ENCODE measurements around the gene GOLGA2. TPM values are rescaled to one million over a fixed set of nuclear protein-coding genes. Genes with fewer than 3 reads are reported as not detected.

GOLGA2 gene
- total and polyA plus RNA-seq, 2 of the 13 experiments (the other 11 are each of a cell fraction or from before 2014, with no cell fraction given) = 45.3 to 45.8 TPM

DNA sequence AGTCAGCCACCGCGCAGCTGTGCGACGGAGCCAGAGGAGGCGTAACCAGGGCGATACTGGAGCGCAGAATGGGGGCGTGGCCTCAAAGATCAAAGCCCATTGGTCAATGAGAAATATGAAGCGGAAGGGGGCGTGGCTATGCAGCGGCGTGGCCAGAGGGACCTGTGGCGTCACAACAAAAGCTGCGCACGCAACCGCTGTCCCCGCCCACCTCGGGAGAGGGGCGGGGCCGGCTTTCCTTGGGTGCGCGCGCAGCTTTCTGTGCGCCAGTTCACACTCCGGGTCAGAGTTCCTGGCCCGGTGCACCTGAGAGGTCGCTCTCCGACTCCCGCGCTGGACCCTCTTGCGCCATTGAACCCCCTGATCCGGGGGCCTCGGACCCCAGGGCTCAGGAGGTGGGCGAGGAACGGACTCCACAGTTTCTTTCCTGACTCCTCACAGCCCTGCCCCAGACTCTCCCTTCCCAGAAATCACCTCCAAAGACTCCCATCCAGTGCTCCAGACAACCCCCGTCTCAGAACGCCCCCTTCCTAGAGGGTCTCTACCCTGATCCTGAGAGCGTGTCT is 284 bp upstream of the GOLGA2 start, which contains the start of gene SWI5 (continued):
- TF ChIP-seq, protein P1, sequence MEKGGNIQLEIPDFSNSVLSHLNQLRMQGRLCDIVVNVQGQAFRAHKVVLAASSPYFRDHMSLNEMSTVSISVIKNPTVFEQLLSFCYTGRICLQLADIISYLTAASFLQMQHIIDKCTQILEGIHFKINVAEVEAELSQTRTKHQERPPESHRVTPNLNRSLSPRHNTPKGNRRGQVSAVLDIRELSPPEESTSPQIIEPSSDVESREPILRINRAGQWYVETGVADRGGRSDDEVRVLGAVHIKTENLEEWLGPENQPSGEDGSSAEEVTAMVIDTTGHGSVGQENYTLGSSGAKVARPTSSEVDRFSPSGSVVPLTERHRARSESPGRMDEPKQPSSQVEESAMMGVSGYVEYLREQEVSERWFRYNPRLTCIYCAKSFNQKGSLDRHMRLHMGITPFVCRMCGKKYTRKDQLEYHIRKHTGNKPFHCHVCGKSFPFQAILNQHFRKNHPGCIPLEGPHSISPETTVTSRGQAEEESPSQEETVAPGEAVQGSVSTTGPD (CRISPR knock-in tag; IDR thresholded peaks at IDR 0.05) = no peak
- TF ChIP-seq ZNF790 (CRISPR knock-in tag; IDR thresholded peaks at IDR 0.05; ENCODE audit: borderline replicate concordance) (peak; percentile 8; the same call in 1 of the 2 replicates), ZNF33A (CRISPR knock-in tag; IDR thresholded peaks at IDR 0.05; ENCODE audit: borderline replicate concordance) (no peak), ZNF451 (CRISPR knock-in tag; IDR thresholded peaks at IDR 0.05) (peak; percentile 40; the same call in 1 of the 2 replicates), ZFP90 (CRISPR knock-in tag; IDR thresholded peaks at IDR 0.05; ENCODE audit: borderline replicate concordance) (no peak), AKAP8 (CRISPR knock-in tag; IDR thresholded peaks at IDR 0.05) (no peak), ZNF776 (CRISPR knock-in tag; IDR thresholded peaks at IDR 0.05) (peak; percentile 58; the same call in 1 of the 2 replicates), RBFOX2 (IDR thresholded peaks at IDR 0.05; ENCODE audit: low read depth, low read length) (peak; percentile 76), YEATS2 (CRISPR knock-in tag; IDR thresholded peaks at IDR 0.05; ENCODE audit: borderline replicate concordance) (peak; percentile 54; the same call in 1 of the 2 replicates), HDAC2 (CRISPR knock-in tag; IDR thresholded peaks at IDR 0.05) (peak; percentile 49), ZNF747 (CRISPR knock-in tag; IDR thresholded peaks at IDR 0.05; ENCODE audit: borderline replicate concordance) (no peak), ZNF432 (CRISPR knock-in tag; IDR thresholded peaks at IDR 0.05; ENCODE audit: borderline replicate concordance) (no peak), ZFP36L2 (CRISPR knock-in tag; IDR thresholded peaks at IDR 0.05) (no peak), POLR2G (IDR thresholded peaks at IDR 0.05; ENCODE audit: low read depth, low read length) (peak; percentile 97), KDM5B (CRISPR knock-in tag; IDR thresholded peaks at IDR 0.05; ENCODE audit: borderline replicate concordance) (peak; percentile 79; the same call in 1 of the 2 replicates), KLF16 (CRISPR knock-in tag; IDR thresholded peaks at IDR 0.05) (peak in 1 of 2 experiments; percentile 62; a peak in 1 of 4 replicates), ARNT (IDR thresholded peaks at IDR 0.05) (no peak)
- TF ChIP-seq, protein P2, sequence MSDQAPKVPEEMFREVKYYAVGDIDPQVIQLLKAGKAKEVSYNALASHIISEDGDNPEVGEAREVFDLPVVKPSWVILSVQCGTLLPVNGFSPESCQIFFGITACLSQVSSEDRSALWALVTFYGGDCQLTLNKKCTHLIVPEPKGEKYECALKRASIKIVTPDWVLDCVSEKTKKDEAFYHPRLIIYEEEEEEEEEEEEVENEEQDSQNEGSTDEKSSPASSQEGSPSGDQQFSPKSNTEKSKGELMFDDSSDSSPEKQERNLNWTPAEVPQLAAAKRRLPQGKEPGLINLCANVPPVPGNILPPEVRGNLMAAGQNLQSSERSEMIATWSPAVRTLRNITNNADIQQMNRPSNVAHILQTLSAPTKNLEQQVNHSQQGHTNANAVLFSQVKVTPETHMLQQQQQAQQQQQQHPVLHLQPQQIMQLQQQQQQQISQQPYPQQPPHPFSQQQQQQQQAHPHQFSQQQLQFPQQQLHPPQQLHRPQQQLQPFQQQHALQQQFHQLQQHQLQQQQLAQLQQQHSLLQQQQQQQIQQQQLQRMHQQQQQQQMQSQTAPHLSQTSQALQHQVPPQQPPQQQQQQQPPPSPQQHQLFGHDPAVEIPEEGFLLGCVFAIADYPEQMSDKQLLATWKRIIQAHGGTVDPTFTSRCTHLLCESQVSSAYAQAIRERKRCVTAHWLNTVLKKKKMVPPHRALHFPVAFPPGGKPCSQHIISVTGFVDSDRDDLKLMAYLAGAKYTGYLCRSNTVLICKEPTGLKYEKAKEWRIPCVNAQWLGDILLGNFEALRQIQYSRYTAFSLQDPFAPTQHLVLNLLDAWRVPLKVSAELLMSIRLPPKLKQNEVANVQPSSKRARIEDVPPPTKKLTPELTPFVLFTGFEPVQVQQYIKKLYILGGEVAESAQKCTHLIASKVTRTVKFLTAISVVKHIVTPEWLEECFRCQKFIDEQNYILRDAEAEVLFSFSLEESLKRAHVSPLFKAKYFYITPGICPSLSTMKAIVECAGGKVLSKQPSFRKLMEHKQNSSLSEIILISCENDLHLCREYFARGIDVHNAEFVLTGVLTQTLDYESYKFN (CRISPR knock-in tag; conservative IDR thresholded peaks at IDR 0.05) = peak; percentile 26; the same call in 1 of the 2 replicates
- TF ChIP-seq, protein P3, sequence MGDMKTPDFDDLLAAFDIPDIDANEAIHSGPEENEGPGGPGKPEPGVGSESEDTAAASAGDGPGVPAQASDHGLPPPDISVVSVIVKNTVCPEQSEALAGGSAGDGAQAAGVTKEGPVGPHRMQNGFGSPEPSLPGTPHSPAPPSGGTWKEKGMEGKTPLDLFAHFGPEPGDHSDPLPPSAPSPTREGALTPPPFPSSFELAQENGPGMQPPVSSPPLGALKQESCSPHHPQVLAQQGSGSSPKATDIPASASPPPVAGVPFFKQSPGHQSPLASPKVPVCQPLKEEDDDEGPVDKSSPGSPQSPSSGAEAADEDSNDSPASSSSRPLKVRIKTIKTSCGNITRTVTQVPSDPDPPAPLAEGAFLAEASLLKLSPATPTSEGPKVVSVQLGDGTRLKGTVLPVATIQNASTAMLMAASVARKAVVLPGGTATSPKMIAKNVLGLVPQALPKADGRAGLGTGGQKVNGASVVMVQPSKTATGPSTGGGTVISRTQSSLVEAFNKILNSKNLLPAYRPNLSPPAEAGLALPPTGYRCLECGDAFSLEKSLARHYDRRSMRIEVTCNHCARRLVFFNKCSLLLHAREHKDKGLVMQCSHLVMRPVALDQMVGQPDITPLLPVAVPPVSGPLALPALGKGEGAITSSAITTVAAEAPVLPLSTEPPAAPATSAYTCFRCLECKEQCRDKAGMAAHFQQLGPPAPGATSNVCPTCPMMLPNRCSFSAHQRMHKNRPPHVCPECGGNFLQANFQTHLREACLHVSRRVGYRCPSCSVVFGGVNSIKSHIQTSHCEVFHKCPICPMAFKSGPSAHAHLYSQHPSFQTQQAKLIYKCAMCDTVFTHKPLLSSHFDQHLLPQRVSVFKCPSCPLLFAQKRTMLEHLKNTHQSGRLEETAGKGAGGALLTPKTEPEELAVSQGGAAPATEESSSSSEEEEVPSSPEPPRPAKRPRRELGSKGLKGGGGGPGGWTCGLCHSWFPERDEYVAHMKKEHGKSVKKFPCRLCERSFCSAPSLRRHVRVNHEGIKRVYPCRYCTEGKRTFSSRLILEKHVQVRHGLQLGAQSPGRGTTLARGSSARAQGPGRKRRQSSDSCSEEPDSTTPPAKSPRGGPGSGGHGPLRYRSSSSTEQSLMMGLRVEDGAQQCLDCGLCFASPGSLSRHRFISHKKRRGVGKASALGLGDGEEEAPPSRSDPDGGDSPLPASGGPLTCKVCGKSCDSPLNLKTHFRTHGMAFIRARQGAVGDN (CRISPR knock-in tag; IDR thresholded peaks at IDR 0.05) = peak; percentile 63

All from HepG2 (cell line).